HEK293T (cell line): ENCODE measurements around the gene DENND2A.

Experiments used
- CTCF ChIA-PET: fragments of 350-600 bp; formaldehyde crosslinking; extraction: SDS; loops from one replicate; lab custom pipeline; 2021; ENCODE audit warnings: antibody characterized with exemption, inconsistent platforms; lab: Yijun Ruan, JAX
- POLR2A ChIA-PET: fragments of 350-600 bp; formaldehyde crosslinking; extraction: SDS; loops from one replicate; lab custom pipeline; 2020; ENCODE audit warnings: antibody characterized with exemption, inconsistent platforms; lab: Yijun Ruan, JAX
- DNase-seq: peaks from one replicate; pipeline ENCODE4 v3.0.0; 2012; ENCODE audit warnings: mixed read lengths; ENCODE audit errors: extremely low spot score
- ARNT ChIP-seq: fragments of 450-650 bp; IDR thresholded peaks from 2 replicates; pipeline ENCODE4 v1.6.1; 2017; ENCODE audit warnings: mild to moderate bottlenecking
- BHLHE40 ChIP-seq: fragments of 450-650 bp; IDR thresholded peaks from 2 replicates; pipeline ENCODE4 v1.6.1; 2016; ENCODE audit warnings: mild to moderate bottlenecking, moderate library complexity, borderline replicate concordance
- CTBP1 ChIP-seq: fragments of 450-650 bp; IDR thresholded peaks from 2 replicates; pipeline ENCODE4 v1.6.1; 2016; ENCODE audit warnings: borderline replicate concordance
- ELF4 ChIP-seq: fragments of 450-650 bp; IDR thresholded peaks from 2 replicates; pipeline ENCODE4 v1.6.1; 2017; ENCODE audit warnings: antibody characterized with exemption
- FOXA1 ChIP-seq: fragments of 450-650 bp; IDR thresholded peaks from 2 replicates; pipeline ENCODE4 v1.6.1; 2016; ENCODE audit warnings: mild to moderate bottlenecking
- FOXK2 ChIP-seq: fragments of 450-650 bp; IDR thresholded peaks from 2 replicates; pipeline ENCODE4 v1.6.1; 2016; ENCODE audit warnings: mild to moderate bottlenecking
- FOXM1 ChIP-seq: fragments of 450-650 bp; IDR thresholded peaks from 2 replicates; pipeline ENCODE4 v1.6.1; 2017; ENCODE audit warnings: mild to moderate bottlenecking, borderline replicate concordance
- HDGF ChIP-seq: fragments of 450-650 bp; IDR thresholded peaks from 2 replicates; pipeline ENCODE4 v1.6.1; 2017; ENCODE audit warnings: antibody characterized with exemption, borderline replicate concordance
- L3MBTL2 ChIP-seq: fragments of 450-650 bp; conservative IDR thresholded peaks from 2 replicates; pipeline ENCODE4 v1.6.1; 2016; ENCODE audit warnings: mild to moderate bottlenecking
- LEF1 ChIP-seq: fragments of 450-650 bp; IDR thresholded peaks from 2 replicates; pipeline ENCODE4 v1.6.1; 2017; ENCODE audit warnings: mild to moderate bottlenecking, borderline replicate concordance
- NFRKB ChIP-seq: fragments of 450-650 bp; IDR thresholded peaks from 2 replicates; pipeline ENCODE4 v1.6.1; 2016; ENCODE audit warnings: mild to moderate bottlenecking, moderate library complexity
- SP1 ChIP-seq: fragments of 450-650 bp; IDR thresholded peaks from 2 replicates; pipeline ENCODE4 v1.6.1; 2017
- SUZ12 ChIP-seq: fragments of 450-650 bp; IDR thresholded peaks from 2 replicates; pipeline ENCODE4 v1.6.1; 2016; ENCODE audit warnings: mild to moderate bottlenecking
- TARDBP ChIP-seq: fragments of 450-650 bp; IDR thresholded peaks from 2 replicates; pipeline ENCODE4 v1.6.1; 2016
- ZNF384 ChIP-seq: fragments of 450-650 bp; IDR thresholded peaks from 2 replicates; pipeline ENCODE4 v1.6.1; 2016
- TF ChIP-seq, protein P1 (sequence below): fragments of 450-650 bp; IDR thresholded peaks from 2 replicates; pipeline ENCODE4 v1.6.1; 2016

DENND2A gene

DNA sequence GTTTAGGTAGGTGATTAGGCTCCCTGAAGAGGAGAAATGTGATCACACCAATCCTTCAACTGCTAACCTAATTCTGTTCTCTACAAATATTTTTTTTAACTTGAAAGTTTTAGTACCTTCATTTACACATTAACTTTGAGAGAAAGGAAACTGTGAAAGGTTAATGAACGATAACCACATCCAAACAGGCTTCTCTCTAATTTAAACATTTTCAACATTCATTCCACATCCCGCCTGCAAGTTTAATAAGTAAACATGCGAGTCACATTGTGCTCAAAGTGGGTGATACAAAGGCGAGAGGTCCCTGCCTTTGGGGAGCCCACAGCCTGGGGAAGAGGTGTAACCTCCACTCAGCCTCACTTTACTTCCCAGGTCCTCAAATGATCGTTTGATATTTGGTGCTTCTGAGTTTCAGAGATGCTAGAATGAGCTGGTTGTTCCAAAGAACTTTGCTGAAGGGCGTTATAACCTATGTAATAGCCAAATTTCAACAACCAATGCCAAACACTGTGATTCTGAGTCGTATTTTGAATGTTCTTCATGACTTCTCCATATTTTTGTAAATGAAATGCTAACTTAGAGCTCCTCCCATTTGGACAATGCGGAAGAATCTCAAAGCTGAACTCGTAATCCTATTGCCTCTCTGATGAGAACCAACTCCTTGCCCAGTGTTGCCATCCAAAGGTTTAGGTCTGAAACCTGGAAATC, 47.5 kb downstream of the DENND2A start:
- ChIA-PET POLR2A (no interaction called here), CTCF (interaction anchor here (1.2 kb wide), 1 partner anchor 52 kb away, joined by 3 read pairs; no protein-coding TSS in a partner anchor)
- DNase-seq, result no peak
- TF ChIP-seq NFRKB (no peak), L3MBTL2 (no peak), LEF1 (no peak), FOXA1 (no peak), BHLHE40 (no peak), SUZ12 (no peak)

DNA sequence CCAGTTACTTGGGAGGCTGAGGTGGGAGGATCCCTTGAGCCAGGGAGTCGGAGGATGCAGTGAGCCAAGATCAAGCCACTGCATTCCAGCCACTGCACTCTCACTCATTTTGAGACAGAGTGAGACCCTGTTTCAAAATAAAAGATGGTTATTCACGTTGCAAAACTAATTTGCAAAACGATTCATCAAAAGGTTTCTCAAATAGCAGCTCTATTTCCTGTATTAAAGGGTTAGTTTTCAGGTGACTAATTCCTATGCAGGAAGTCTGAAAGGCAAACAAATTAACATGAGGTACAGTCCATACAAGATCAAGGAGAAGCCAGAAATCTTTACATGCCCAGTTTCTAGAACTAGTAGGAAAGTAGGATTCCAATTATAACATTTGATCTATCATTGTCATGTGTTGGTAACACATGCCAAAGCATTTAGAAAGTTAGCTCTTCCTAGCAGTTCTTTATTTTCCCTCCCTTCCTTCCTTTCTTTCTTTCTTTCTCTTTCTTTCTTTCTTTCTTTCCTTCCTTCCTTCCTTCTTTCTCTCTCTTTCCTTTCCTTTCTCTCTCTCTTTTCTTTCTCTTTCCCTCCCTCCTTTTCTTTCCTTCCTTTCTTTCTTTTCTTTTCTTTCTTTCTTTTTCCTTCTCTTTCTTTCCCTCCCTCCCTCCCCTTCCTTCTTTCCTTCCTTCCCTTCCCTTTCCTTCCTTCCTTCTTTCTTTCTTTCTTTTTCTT, 49.3 kb downstream of the DENND2A start:
- DNase-seq, result no peak
- no peak for TF ChIP-seq SUZ12
- TF ChIP-seq L3MBTL2, result no peak
- no peak for TF ChIP-seq FOXA1
- no peak for TF ChIP-seq FOXK2
- no peak for TF ChIP-seq ELF4
- TF ChIP-seq FOXM1, result no peak
- TF ChIP-seq HDGF, result no peak
- no peak for TF ChIP-seq ARNT
- TF ChIP-seq BHLHE40, result no peak
- no peak for TF ChIP-seq ZNF384
- no peak for TF ChIP-seq LEF1
- TF ChIP-seq TARDBP, result no peak
- TF ChIP-seq SP1, result no peak
- no peak for TF ChIP-seq CTBP1
- TF ChIP-seq, protein P1, sequence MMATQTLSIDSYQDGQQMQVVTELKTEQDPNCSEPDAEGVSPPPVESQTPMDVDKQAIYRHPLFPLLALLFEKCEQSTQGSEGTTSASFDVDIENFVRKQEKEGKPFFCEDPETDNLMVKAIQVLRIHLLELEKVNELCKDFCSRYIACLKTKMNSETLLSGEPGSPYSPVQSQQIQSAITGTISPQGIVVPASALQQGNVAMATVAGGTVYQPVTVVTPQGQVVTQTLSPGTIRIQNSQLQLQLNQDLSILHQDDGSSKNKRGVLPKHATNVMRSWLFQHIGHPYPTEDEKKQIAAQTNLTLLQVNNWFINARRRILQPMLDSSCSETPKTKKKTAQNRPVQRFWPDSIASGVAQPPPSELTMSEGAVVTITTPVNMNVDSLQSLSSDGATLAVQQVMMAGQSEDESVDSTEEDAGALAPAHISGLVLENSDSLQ, result no peak
- no peak for TF ChIP-seq NFRKB
- POLR2A ChIA-PET, result no interaction called here
- CTCF ChIA-PET, result interaction anchor here (0.6 to 1.4 kb wide), 2 partner anchors 16 to 48 kb away, joined by 4 to 8 read pairs; no protein-coding TSS in a partner anchor

DNA sequence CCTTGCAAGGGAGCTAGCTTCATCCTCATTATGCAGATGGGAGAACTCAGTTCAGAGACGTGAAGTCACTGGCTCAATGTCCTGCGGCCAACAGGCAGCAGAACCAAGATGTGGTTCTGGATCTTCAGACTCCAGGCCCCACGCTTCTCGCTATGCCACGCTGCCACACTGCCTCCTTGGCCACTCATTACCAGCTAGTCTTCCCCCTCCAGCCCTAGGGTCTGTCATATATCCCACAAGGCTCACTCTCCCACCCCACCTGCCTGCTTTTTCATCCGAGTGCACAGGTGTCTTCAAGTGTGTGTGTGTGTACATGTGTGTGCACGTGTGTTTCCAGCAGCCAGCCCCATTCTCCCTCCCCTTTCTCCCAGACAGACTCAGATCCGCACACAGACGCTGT, 53.4 kb downstream of the DENND2A start:
- DNase-seq, result no peak
- TF ChIP-seq CTBP1, result no peak
- no peak for TF ChIP-seq L3MBTL2
- TF ChIP-seq LEF1, result no peak
- no peak for TF ChIP-seq HDGF
- TF ChIP-seq SUZ12, result no peak
- POLR2A ChIA-PET, result no interaction called here
- CTCF ChIA-PET, result interaction anchor here (0.5 to 1.1 kb wide), 3 partner anchors 13 to 223 kb away, joined by 3 read pairs; no protein-coding TSS in a partner anchor

DNA sequence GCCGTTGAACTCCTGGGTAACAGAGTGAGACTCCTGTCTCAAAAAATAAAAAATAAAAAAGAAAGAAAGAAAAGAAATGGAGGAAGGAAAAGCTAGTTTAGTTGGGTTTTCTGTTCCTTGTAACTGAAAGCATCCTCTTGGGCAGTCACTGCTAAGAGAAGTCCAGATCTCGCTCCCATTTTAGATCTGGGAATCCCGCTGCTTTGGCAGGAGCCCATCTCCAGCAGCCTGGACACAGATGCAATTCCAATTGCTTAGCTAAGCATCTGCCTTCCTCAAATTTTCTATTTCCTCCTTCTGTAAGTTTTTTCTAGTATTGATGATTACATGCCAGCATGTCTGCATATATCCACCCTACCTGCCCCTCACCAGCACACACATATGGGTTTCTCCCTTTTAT, 54.1 kb downstream of the DENND2A start:
- ChIA-PET POLR2A (no interaction called here), CTCF (interaction anchor here (0.6 to 1.1 kb wide), 2 partner anchors 13 to 223 kb away, joined by 3 read pairs; no protein-coding TSS in a partner anchor)
- TF ChIP-seq FOXK2, result no peak
- no peak for TF ChIP-seq SUZ12
- no peak for TF ChIP-seq NFRKB
- no peak for TF ChIP-seq ELF4
- no peak for TF ChIP-seq HDGF
- no peak for TF ChIP-seq L3MBTL2
- TF ChIP-seq ARNT, result no peak
- TF ChIP-seq TARDBP, result no peak
- TF ChIP-seq FOXM1, result no peak
- TF ChIP-seq ZNF384, result no peak
- TF ChIP-seq CTBP1, result no peak
- no peak for TF ChIP-seq FOXA1
- TF ChIP-seq, protein P1, result no peak
- no peak for TF ChIP-seq LEF1
- TF ChIP-seq SP1, result no peak
- no peak for TF ChIP-seq BHLHE40
- DNase-seq, result no peak

DNA sequence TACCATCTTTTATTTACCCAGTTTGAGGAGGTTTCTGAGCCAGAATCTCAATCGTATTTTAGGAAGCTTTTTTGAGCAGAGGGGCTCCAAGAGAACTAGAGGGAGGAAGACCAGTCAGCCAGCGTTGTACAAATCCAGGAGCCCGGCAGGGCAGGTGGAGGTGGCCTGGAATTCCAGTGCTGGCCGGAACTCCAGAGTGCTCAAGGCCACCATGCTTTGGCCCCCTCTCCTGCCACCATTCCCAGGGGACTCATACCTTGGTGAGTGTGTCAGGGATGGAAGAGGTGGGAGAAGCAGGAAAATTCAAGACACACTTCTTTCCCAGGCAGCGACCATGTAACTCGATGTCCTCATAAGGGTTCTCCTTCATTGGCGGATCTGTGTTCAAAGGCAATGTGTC, 55.3 kb downstream of the DENND2A start:
- CTCF ChIA-PET, result no interaction called here
- no peak for DNase-seq
- POLR2A ChIA-PET, result no interaction called here
- TF ChIP-seq FOXA1 (no peak), ELF4 (no peak)

DNA sequence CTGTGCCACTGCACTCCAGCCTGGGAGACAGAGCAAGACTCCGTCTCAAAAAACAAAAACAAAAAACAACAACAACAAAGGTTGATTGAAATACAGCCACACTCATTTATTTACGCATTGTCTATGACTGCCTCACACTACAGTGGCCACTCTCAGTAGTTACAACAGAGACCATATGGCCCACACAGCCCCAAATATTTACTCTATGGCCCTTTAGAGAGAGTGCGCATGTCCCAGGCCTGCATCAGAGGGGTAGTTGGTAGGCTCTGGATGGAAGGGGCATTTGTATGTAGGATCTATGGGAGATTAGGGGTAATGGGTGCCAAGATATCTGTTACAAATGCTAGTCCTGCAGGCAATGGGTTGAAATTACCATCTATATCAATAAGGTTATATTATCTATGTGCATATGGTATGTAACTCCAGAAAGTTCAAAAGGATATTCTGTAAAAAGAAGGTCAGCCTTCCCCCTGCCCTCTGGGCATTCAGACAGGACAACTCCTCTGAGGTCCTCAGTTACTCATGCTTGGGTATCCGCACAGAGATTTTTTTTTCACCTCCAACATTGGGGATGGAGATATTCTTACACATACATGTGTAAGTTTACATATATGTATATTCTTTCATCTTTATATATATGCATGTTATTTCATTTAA, 56.3 kb downstream of the DENND2A start:
- CTCF ChIA-PET, result no interaction called here
- no peak for DNase-seq
- POLR2A ChIA-PET, result no interaction called here
- no peak for TF ChIP-seq LEF1
- no peak for TF ChIP-seq TARDBP
- TF ChIP-seq, protein P1, result no peak
- no peak for TF ChIP-seq SUZ12
- TF ChIP-seq HDGF, result no peak
- no peak for TF ChIP-seq FOXK2
- no peak for TF ChIP-seq FOXA1
- no peak for TF ChIP-seq L3MBTL2
- no peak for TF ChIP-seq NFRKB
- no peak for TF ChIP-seq ELF4
- no peak for TF ChIP-seq CTBP1
- TF ChIP-seq FOXM1, result no peak
